BLaER1 treated with 17β-estradiol and CSF1 and Interleukin-3, amounts not matched to agents 10 nM and 100 nM (cell line): ENCODE results near the gene QTRT2.
A peak's percentile ranks its signal among the peaks of the same experiment; 100 is the strongest.

Experiments used
- H3K27ac ChIP-seq, 11 experiments: shearing (Covaris generic); formaldehyde crosslinking; 2 replicates each; pipeline ENCODE4 v1.8.1; 2022
- H3K27me3 ChIP-seq, 11 experiments: shearing (Covaris generic); formaldehyde crosslinking; 2 replicates each; pipeline ENCODE4 v1.8.1; 2022
- H3K36me3 ChIP-seq, 11 experiments: shearing (Covaris generic); formaldehyde crosslinking; 2 replicates each; pipeline ENCODE4 v1.8.1; 2022
- H3K4me1 ChIP-seq, 10 experiments: shearing (Covaris generic); formaldehyde crosslinking; 2 replicates each; pipeline ENCODE4 v1.8.1; 2022
- H3K4me2 ChIP-seq, 11 experiments: shearing (Covaris generic); formaldehyde crosslinking; 2 replicates each; pipeline ENCODE4 v1.8.1; 2022
- H3K4me3 ChIP-seq, 10 experiments: shearing (Covaris generic); formaldehyde crosslinking; 2 replicates each; pipeline ENCODE4 v1.8.1; 2022
- H3K9ac ChIP-seq, 11 experiments: shearing (Covaris generic); formaldehyde crosslinking; 2 replicates each; pipeline ENCODE4 v1.8.1; 2022
- H3K9me3 ChIP-seq, 11 experiments: shearing (Covaris generic); formaldehyde crosslinking; replicated peaks in 1 of 11; 2 replicates each; pipeline ENCODE4 v1.8.1; 2022
- H4K20me1 ChIP-seq, 11 experiments: shearing (Covaris generic); formaldehyde crosslinking; 2 replicates each; pipeline ENCODE4 v1.8.1; 2022
- Cebpa-rat ChIP-seq, 11 experiments: shearing (Covaris generic); IDR thresholded peaks; 2 replicates each; pipeline ENCODE4 v1.8.1; 2022

Gene QTRT2

DNA sequence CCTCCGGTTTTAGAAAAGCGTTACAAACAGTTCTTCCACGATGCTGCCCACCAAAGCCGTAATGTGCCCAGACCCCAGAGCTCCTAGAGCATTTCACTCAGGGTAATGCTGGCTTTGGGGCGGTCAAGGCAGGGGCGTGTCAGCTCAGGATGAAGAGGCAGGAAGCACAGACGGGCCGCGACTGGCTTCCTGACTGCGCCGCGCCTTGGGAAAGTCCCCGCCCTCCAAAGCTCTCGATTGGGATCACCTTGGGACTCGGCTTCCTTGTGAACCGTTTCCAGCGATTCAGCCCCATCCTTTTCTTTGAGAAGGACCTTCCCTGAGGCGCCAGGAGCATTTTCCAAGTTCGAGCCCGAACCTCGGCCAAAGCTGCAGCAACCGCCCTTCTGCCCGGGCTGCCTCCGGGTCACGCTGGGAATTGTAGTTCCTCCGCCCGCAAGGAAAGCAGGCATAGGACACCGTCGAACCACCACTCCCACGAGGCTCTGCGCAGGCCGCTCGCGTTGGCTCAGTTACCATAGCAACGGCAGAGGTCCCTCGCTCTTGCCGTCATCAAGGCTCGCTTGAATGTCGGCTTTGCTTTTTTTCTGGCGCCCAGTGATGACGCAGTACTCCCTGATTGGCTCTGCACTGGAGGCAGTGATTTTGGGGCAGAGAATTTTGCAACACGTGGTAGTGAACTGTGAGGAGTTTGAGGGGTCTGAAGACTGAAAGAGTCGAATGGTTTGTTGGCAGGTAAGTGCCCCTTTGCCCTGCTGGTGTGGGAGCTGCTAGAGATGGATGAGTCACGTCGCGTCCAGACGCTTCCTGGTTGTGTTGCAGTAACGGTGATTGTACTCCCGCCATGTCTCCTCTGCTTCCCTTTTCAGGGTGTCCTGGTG is at the start of gene QTRT2, which contains the start of gene CCDC191:
QTRT2 (plus strand) TSS at position 608 of the 881 bp plus-strand sequence. CDS start 8,521 bp downstream, outside the sequence.
CCDC191 (minus strand) TSS at position 397 of the 881 bp plus-strand sequence; CDS start at position 337, 60 bp downstream.
- peak within 1 kb of the TSS; percentile 39 to 89 (median 85) for H3K27ac ChIP-seq
- H3K4me3 ChIP-seq, result peak within 1 kb of the TSS; percentile 65 to 91 (median 80)
- peaks cover 21 to 49% (median 32%) of the 10 kb centered on the region in 10 experiments for H3K4me1 ChIP-seq
- no peak for TF ChIP-seq Cebpa-rat (IDR thresholded peaks at IDR 0.05)
- H4K20me1 ChIP-seq, result peaks cover 0 to 31% (median 17%) of the 10 kb centered on the region in 11 experiments; a peak in 16 of 22 replicates
- peak within 1 kb of the TSS; percentile 73 to 88 (median 82) for H3K9ac ChIP-seq
- peak within 1 kb of the TSS; percentile 80 to 96 (median 86) for H3K4me2 ChIP-seq
- H3K9me3 ChIP-seq, result no peaks in the 10 kb centered on the region
- H3K27me3 ChIP-seq, result no peaks in the 10 kb centered on the region
- H3K36me3 ChIP-seq, result peaks cover 0 to 34% (median 26%) of the 10 kb centered on the region in 11 experiments; a peak in 20 of 22 replicates

DNA sequence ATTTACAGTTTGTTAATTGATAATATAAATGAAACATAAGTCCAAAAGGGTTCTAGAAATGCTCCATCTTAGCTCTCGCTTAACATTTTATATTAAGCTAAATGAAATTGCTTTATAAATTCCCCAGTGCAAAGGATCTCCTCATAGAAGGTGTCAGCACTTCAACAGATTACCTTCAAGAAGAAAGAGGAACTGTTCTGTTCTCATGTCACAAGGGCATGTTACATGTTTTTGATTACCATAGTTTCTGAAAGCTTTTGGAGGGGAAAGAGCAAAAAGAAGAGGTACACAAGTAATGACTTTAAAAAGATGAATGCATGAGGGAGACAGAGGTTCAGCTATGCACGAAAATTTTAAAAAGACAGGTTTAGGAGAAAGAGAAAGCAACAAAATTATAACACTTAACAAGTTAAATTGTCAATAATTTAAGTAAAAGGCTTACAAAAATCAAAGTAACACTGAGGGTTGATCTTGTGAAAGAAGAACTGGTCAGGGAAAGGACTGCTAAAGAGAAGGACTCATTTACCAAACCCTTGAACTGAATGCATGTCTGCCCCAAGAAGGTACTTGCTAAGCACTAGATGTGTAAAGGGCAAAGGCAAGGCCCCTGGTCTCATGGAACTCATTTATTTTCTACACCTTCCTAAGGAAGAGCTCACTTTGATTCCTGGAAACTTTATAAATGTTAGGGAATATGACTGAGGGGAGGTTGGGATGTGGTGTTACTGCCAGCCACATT is 45.3 kb upstream of the QTRT2 start:
- Histone ChIP-seq H3K27ac (no peak overlapping the region), H3K4me1 (peaks cover 0 to 8% (median under 1%) of the 10 kb centered on the region in 10 experiments; a peak in 10 of 20 replicates), H3K4me3 (no peak overlapping the region), H3K9ac (no peak overlapping the region), H3K4me2 (no peak overlapping the region), H4K20me1 (no peaks in the 10 kb centered on the region), H3K27me3 (no peaks in the 10 kb centered on the region), H3K36me3 (peaks cover 0 to 1% (median 0%) of the 10 kb centered on the region in 11 experiments; a peak in 6 of 22 replicates), H3K9me3 (peaks cover under 1 to 7% (median under 1%) of the 10 kb centered on the region in 11 experiments; a peak in 18 of 22 replicates)
- no peak for TF ChIP-seq Cebpa-rat (IDR thresholded peaks at IDR 0.05)

DNA sequence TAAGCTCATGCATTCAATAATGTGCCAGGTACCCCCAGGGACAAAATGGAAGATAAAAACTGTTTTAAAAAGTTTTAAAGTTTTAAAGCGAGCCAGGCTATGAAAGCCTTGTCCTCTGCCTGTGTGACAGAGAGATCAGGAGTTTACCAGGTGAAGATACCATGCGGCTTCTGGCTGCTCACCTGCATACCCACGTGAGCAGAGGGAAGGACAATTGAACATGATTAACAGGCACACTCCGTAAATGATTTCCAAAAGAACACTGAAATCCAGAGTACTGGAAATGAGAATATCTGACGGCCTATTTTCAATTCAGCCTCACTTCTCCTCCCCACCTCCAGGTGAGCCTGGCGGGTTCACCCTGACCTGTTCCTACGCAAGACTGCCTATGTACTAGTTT is 42.3 kb upstream of the QTRT2 start:
- Histone ChIP-seq H3K27ac (no peak overlapping the region), H3K36me3 (no peaks in the 10 kb centered on the region; a peak in 1 of 22 replicates), H3K4me3 (no peak overlapping the region), H3K4me2 (peak overlapping the region in 2 of 11 experiments; percentile 24 to 34; a peak in 3 of 22 replicates), H3K9ac (no peak overlapping the region), H3K9me3 (no peaks in the 10 kb centered on the region), H3K27me3 (no peaks in the 10 kb centered on the region), H4K20me1 (no peaks in the 10 kb centered on the region), H3K4me1 (peaks cover 0 to 6% (median 0%) of the 10 kb centered on the region in 10 experiments; a peak in 3 of 20 replicates)
- no peak for TF ChIP-seq Cebpa-rat (IDR thresholded peaks at IDR 0.05)

DNA sequence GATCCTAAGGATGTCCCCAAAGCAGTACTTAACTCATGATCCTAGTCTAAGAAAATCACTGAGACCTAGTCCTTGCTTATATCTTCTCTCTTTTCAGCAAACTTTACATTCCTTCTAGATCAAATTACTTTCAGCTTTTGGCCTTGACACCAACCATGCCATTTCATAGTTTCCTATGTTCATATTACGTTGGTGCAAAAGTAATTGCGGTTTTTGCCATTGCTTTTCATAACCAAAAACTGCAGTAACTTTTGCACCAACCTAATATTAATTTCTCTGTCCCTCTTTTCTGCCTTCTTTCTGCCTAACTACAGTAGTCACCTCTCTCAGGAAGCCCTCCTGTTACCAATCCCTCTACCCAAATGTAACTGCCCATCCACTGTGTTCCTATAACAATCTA is 37.1 kb upstream of the QTRT2 start:
- Histone ChIP-seq H4K20me1 (no peaks in the 10 kb centered on the region), H3K9ac (no peak overlapping the region), H3K4me1 (peaks cover 8 to 17% (median 13%) of the 10 kb centered on the region in 10 experiments), H3K4me2 (no peak overlapping the region), H3K27me3 (no peaks in the 10 kb centered on the region), H3K4me3 (no peak overlapping the region), H3K9me3 (no peaks in the 10 kb centered on the region), H3K36me3 (no peaks in the 10 kb centered on the region; a peak in 1 of 22 replicates), H3K27ac (no peak overlapping the region)
- TF ChIP-seq Cebpa-rat (IDR thresholded peaks at IDR 0.05), result no peak

DNA sequence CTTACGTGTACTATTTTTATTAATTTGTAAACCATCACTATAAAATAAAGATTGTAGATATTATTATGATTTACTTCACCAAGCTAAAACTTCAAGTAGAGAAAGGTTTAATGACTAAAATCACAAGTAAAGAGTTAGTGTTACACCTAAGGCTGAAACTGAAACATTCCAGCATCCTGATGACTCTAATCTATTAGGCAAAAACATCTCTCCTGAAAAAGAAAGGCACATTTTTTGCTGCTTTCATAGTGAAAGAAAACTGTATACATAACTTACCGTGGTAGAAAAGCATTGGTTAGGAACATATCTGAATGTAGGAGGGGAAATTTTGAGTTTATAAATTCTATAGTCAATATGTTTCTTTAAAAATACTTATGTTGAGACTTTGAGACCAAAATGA is 35.6 kb upstream of the QTRT2 start:
- no peak for TF ChIP-seq Cebpa-rat (IDR thresholded peaks at IDR 0.05)
- Histone ChIP-seq H3K4me1 (peaks cover 8 to 17% (median 12%) of the 10 kb centered on the region in 10 experiments), H3K4me2 (no peak overlapping the region), H3K36me3 (no peaks in the 10 kb centered on the region; a peak in 1 of 22 replicates), H3K27me3 (no peaks in the 10 kb centered on the region), H3K9me3 (no peaks in the 10 kb centered on the region), H4K20me1 (no peaks in the 10 kb centered on the region), H3K27ac (no peak overlapping the region), H3K4me3 (no peak overlapping the region), H3K9ac (no peak overlapping the region)

DNA sequence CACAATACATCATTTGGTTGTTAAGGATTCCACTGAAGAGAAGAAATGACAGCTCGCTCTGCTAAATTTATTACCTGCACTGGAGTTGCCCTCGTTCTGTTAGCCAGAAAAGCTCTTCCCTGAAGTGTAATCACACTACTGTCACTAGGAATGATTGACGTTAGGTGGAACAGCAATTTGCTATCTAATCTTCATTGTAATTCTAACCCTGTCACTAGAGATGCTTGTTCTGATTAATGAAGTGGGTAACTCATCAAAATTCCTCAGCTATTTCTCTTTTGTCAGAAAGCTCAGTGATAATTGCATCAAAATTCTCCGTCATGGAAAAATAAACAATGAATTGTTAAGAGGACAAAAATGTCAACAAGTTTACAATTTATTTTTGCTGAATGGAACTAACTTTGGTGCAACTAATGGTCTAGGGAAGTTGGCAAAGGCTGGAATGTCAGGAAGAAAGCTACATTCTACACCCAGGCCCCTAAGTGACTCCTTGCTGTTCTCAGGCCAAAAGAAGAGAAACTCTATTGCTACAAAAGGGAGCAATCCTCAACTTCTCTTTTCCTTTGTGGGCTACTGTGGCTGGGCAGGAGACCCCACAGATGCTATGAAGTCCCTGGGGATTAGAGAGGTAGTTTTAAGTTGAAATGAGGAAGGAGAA is 34.3 kb upstream of the QTRT2 start:
- Histone ChIP-seq H3K4me3 (no peak overlapping the region), H3K4me2 (peak overlapping the region; percentile 17 to 67 (median 51); a peak in 20 of 22 replicates), H3K9ac (no peak overlapping the region), H4K20me1 (no peaks in the 10 kb centered on the region), H3K9me3 (no peaks in the 10 kb centered on the region), H3K27ac (0 out of 22 replicates have a peak overlapping the region, but pooled peaks of 2 of the 11 experiments have one; percentile 3 to 25), H3K36me3 (no peaks in the 10 kb centered on the region; a peak in 1 of 22 replicates), H3K4me1 (peaks cover 8 to 17% (median 12%) of the 10 kb centered on the region in 10 experiments), H3K27me3 (no peaks in the 10 kb centered on the region)
- TF ChIP-seq Cebpa-rat (IDR thresholded peaks at IDR 0.05), result no peak

DNA sequence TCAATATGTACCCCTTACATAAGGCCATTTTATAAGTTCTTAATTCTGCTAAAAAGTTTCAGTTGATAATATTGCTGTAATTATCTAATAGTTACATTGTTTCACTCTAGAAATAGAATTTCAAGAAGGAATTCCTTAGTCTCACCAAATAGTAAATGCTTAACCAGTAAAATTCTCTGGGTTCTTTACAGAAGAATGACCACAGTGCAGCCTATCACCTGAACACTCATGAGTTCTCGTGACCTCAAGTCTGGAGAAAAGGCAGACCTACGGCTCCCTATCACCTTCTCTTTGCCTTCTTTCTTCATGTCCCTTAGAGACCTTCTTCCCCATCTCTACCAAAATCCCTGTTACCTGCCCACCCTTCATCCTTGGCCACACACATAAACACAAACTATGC is 31.1 kb upstream of the QTRT2 start:
- Histone ChIP-seq H3K4me1 (peaks cover 8 to 17% (median 12%) of the 10 kb centered on the region in 10 experiments), H3K9ac (no peak overlapping the region), H3K4me3 (no peak overlapping the region), H3K9me3 (no peaks in the 10 kb centered on the region), H3K4me2 (no peak overlapping the region), H3K36me3 (0 out of 22 replicates have a peak, but pooled peaks cover 0 to 6% (median 0%) of the 10 kb centered on the region in 11 experiments), H3K27ac (no peak overlapping the region), H4K20me1 (no peaks in the 10 kb centered on the region), H3K27me3 (no peaks in the 10 kb centered on the region)
- TF ChIP-seq Cebpa-rat (IDR thresholded peaks at IDR 0.05), result no peak

DNA sequence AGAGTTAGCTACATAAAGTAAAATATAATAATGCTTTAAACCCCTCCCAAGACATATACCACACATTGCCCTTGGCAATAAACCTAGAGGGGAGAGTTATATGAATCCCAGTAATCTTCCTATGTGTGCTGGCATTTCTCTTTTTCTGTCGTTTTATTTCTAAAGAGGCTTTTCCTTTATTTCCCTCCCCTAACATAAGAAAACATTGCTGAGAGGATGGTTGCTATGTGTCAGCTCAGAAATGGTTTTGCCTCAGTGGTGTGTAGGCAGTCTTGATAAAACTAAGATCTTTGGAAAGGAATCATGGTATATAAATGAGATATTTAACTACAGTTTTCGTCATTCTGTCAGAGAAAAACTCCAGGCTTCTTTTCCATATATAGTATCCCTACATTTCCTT is 30.2 kb upstream of the QTRT2 start:
- no peak overlapping the region for H3K4me2 ChIP-seq
- no peak overlapping the region for H3K4me3 ChIP-seq
- no peaks in the 10 kb centered on the region for H3K27me3 ChIP-seq
- no peak overlapping the region for H3K9ac ChIP-seq
- H4K20me1 ChIP-seq, result no peaks in the 10 kb centered on the region
- H3K4me1 ChIP-seq, result peaks cover 8 to 14% (median 11%) of the 10 kb centered on the region in 10 experiments
- H3K9me3 ChIP-seq, result no peaks in the 10 kb centered on the region
- no peak overlapping the region for H3K27ac ChIP-seq
- H3K36me3 ChIP-seq, result 0 out of 22 replicates have a peak, but pooled peaks cover 0 to 8% (median 0%) of the 10 kb centered on the region in 11 experiments
- no peak for TF ChIP-seq Cebpa-rat (IDR thresholded peaks at IDR 0.05)
